HCEC 1CT (cell line): ENCODE data around the gene CFAP299.
A peak's percentile ranks its signal among the peaks of the same experiment; 100 is the strongest.
"Not testable (repeated sequence)": the region's sequence is repeated elsewhere in the genome, so short reads cannot be mapped to it uniquely, and the experiment has no call there.

Experiments used
- DNase-seq: peaks from one replicate; pipeline ENCODE4 v3.0.0-alpha.2; 2017

CFAP299 gene

GRCh38 chr4:80333121-80333520 lies 2.4 kb upstream of the CFAP299 start:
- no peak for DNase-seq

GRCh38 chr4:80334568-80334967 lies 962 bp upstream of the CFAP299 start:
- no peak for DNase-seq

- no peak for DNase-seq
Observed at GRCh38 chr4:80335226-80335553, 340 bp upstream of the CFAP299 start.

GRCh38 chr4:80336582-80336981 lies 1.1 kb downstream of the CFAP299 start:
- DNase-seq: peak; percentile 20

GRCh38 chr4:80340036-80340435 lies 4.5 kb downstream of the CFAP299 start:
- peak; percentile 39 for DNase-seq

- not testable (repeated sequence) for DNase-seq
Observed at GRCh38 chr4:80342684-80343083, 7.2 kb downstream of the CFAP299 start.

GRCh38 chr4:80343887-80344286 lies 8.4 kb downstream of the CFAP299 start:
- no peak for DNase-seq

- no peak for DNase-seq
Observed at GRCh38 chr4:80360084-80360483, 24.6 kb downstream of the CFAP299 start.

GRCh38 chr4:80360900-80361299 lies 25.4 kb downstream of the CFAP299 start:
- peak; percentile 22 for DNase-seq

- peak; percentile 32 for DNase-seq
Observed at GRCh38 chr4:80361329-80361900, 25.9 kb downstream of the CFAP299 start.

- DNase-seq: peak; percentile 8
Observed at GRCh38 chr4:80362578-80363181, 27.1 kb downstream of the CFAP299 start.

GRCh38 chr4:80365928-80366327 lies 30.4 kb downstream of the CFAP299 start:
- peak; percentile 48 for DNase-seq

GRCh38 chr4:80367737-80368136 lies 32.2 kb downstream of the CFAP299 start:
- DNase-seq: peak; percentile 35

- DNase-seq: no peak
Observed at GRCh38 chr4:80370635-80371034, 35.1 kb downstream of the CFAP299 start.

- no peak for DNase-seq
Observed at GRCh38 chr4:80371046-80371445, 35.5 kb downstream of the CFAP299 start.

GRCh38 chr4:80374180-80374579 lies 38.6 kb downstream of the CFAP299 start:
- no peak for DNase-seq

GRCh38 chr4:80382090-80382832 lies 46.7 kb downstream of the CFAP299 start:
- DNase-seq: no peak

GRCh38 chr4:80385397-80386280 lies 50.1 kb downstream of the CFAP299 start:
- DNase-seq: no peak

GRCh38 chr4:80386281-80386886 lies 50.9 kb downstream of the CFAP299 start:
- no peak for DNase-seq

- DNase-seq: no peak
Observed at GRCh38 chr4:80387390-80388283, 52.1 kb downstream of the CFAP299 start.

- DNase-seq: no peak
Observed at GRCh38 chr4:80388284-80388607, 52.7 kb downstream of the CFAP299 start.

- no peak for DNase-seq
Observed at GRCh38 chr4:80390178-80390577, 54.6 kb downstream of the CFAP299 start.
